Activated T-cell treated with anti-CD3 and anti-CD28 coated beads, Interleukin-2, amount 50 U/mL, for 1 hour (primary cell): ENCODE data around the gene ANKRD18B.
"Not testable (repeated sequence)": the region's sequence is repeated elsewhere in the genome, so short reads cannot be mapped to it uniquely, and the experiment has no call there.

Experiments
- DNase-seq: peaks from one replicate; pipeline ENCODE4 v3.0.0-alpha.2; 2020

ANKRD18B gene

DNA sequence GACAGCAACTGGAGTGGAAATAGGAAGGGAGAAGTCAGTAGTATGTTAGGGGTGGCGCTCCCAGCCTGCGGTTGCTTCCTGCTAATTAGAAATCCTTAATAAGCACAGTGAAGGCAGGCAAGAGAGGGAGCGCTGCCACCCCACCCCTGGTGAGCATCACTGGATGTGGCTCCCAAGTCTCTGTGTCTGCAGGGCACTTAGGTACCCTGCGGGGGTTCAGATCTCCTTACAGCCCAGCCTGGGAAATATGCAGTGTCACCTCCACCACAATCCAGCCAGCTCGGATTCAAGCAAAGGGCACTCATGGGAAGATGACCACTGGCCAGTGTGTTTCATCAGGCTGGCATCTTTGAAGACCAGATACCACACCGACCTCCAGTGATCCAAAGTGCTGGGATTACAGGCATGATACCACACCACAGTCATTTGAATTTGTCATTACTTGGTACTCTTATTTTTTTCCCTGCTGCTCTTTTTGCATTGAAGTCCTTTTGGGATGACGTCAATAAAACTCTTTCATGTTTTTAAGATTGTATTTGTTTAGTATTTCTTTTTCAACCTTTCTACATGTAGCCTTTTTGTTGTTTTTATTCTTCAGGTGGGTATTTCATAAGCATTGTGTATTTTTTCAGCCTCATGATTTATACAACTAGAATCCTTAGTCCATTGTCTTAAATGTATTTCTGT is 90.1 kb downstream of the ANKRD18B start:
- DNase-seq = no peak

DNA sequence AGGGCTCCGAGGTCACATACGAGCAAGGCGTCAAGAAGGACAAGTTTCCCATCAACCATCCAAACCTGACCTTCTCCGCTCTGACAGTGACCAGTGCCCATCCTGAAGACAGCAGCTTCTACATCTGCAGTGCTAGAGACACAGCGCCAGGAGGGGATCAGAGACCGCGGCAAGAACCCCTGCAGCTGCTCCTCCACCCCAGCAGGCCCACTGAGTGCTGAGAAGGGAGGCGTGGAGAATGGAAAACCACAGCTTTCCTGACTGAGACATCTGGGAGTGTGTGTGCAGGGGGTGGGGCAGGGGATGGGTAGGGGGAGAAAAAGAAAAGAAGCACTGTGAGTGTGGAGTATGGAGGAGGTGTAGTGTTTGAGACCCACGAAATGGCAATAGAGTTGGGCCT is 94.3 kb downstream of the ANKRD18B start:
- DNase-seq = not testable (repeated sequence)

DNA sequence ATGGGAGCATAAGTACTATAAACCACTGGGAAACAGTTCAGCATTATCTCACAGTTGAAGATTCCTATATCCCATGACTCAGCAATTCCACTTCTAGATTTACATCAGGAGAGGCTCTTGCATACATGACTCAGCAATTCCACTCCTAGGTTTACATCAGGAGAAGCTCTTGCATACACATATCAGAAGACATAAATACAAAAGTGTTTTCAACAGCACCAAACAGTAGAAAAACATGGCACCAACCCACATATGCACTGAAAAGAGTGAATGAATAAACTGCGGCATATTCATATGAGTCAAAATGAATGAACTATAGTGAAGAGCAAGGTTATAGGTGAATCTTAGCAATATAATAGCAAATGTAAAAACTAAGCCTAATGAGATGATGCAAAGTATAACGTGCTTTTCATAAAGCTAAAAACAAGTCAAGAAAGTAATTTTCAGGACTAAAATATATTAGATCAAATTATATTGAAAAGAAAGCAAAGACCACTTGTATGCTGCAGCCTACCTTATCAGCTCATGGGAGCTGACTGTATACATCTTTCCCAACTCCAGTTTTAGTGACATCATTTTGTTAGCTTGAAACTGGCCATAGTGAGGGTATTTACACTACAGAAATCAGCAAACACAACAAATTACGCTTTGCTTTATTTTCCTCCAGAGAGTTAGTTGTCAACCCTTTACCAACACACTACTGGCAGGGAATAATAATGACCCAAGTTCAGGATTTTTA is 95.8 kb downstream of the ANKRD18B start:
- no peak for DNase-seq

DNA sequence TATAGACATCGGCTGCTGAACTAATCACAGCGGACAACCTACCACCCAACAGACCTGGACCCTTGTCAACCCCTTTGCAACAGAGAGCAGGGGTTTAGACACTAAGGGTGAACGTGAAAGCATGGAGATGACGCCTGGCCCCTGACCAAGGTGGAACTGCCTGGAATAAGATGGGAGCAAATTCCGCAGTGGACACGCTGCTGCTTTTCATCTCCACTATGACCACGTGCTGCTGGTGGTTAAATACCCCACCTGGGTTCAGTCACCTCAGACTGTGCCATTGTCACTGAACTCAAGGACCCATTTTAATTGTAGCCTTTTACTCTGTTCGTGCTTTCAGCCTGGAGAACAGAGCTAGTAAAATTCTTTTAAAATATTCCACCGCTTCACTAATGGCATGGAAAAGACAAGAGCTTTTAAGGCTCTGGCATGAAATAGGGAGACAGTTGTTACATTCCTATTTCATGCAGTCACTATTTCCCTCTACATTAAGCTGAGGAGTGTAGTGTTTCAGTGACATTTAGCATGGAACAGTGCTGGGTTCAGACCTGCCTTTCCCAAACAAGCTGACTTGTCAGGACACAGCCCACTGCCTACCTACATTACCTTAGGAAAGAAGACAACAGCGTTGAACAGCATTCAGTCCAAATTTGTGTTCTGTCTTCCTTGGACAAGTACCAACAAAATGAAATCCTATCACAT is 96.8 kb downstream of the ANKRD18B start:
- DNase-seq = no peak
